Measurements from ENCODE around the gene SEC16B. TPM values are rescaled to one million over a fixed set of nuclear protein-coding genes. Genes with fewer than 3 reads are reported as not detected.

SEC16B gene
- polyA plus RNA-seq, 1 experiment, result 1.5 TPM

DNA sequence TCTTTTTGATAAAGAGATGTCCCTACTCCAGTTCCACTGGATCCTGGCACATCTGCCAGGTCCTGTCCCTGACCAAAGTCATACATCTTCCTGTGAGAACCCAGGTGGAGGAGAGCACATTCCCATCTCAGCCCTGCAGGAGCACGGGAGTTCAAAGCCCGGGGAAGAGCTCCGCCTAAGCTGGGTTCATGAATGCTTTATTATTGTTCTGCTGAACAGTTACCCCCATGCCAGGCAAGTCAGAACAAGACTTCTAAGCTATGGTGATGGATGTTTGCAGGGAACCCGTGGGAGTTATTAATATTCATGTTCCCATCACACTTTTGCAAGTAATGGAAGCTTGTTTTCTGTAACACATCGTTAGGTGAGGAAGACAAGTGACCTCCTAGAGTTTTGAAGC, 62.9 kb downstream of the SEC16B start:
- ChIA-PET POLR2A (no interaction called here), CTCF (interaction anchor here (1.6 kb wide), 1 partner anchor 10 kb away, joined by 3 read pairs; no protein-coding TSS in a partner anchor)
- Histone ChIP-seq H3K36me3 (ENCODE audit: control insufficient read depth, insufficient read depth, low read length) (no peaks in the 10 kb centered on the region), H3K27me3 (ENCODE audit: control insufficient read depth, insufficient read depth, low read length) (peaks cover 4% of the 10 kb centered on the region; the same call in 1 of the 2 replicates), H3K4me3 (ENCODE audit: low read depth, low read length) (no peak overlapping the region)
- TF ChIP-seq, protein P1, sequence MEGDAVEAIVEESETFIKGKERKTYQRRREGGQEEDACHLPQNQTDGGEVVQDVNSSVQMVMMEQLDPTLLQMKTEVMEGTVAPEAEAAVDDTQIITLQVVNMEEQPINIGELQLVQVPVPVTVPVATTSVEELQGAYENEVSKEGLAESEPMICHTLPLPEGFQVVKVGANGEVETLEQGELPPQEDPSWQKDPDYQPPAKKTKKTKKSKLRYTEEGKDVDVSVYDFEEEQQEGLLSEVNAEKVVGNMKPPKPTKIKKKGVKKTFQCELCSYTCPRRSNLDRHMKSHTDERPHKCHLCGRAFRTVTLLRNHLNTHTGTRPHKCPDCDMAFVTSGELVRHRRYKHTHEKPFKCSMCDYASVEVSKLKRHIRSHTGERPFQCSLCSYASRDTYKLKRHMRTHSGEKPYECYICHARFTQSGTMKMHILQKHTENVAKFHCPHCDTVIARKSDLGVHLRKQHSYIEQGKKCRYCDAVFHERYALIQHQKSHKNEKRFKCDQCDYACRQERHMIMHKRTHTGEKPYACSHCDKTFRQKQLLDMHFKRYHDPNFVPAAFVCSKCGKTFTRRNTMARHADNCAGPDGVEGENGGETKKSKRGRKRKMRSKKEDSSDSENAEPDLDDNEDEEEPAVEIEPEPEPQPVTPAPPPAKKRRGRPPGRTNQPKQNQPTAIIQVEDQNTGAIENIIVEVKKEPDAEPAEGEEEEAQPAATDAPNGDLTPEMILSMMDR (IDR thresholded peaks at IDR 0.05; ENCODE audit: insufficient read depth, low read depth, low read length), result no peak
- no peak for DNase-seq (ENCODE audit: low read depth)

DNA sequence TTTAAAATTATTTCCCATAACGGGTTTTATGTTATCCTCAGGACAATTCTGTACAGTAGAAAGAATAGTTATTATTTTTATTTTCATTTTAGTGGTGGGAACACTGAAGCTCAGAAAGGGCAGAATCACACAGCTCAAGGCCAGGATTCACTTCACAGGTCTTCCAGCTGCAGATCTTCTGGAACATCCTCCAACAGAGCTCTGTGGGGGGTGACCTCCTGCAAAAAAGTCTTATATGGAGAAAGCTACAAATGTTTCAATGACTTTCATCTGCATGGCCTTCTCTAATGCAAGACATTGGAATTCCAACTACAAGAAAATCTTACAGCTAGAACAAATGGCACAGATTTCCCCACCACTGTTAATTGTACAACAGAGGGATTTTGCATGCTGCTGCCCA, 64.2 kb downstream of the SEC16B start:
- TF ChIP-seq, protein P1 (IDR thresholded peaks at IDR 0.05; ENCODE audit: insufficient read depth, low read depth, low read length), result no peak
- POLR2A ChIA-PET, result no interaction called here
- Histone ChIP-seq H3K4me3 (ENCODE audit: low read depth, low read length) (no peak overlapping the region), H3K36me3 (ENCODE audit: control insufficient read depth, insufficient read depth, low read length) (no peaks in the 10 kb centered on the region), H3K27me3 (ENCODE audit: control insufficient read depth, insufficient read depth, low read length) (peaks cover 4% of the 10 kb centered on the region)
- DNase-seq (ENCODE audit: low read depth), result no peak
- CTCF ChIA-PET, result interaction anchor here (0.9 to 1.3 kb wide), 3 partner anchors 8 to 24 kb away, joined by 3 to 6 read pairs (median 4); no protein-coding TSS in a partner anchor

DNA sequence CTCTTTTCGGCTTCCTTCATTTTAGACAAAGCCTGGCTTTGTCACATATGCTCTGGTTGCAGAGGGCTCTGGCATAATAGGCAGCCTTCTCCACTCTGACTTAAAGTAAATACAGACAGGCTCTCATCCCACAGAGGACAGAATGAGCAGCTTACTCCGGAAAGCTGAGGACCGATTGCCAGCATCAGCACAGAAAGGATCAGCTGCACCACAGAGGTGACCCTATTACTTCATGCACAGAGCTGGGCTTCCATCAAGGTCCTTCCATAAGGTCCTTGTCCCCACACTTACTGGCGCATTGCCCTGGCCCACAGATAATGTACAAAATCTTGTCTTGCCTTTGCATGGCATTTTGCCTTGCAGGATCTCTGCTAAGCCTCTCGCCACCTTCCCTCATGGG, 67.6 kb downstream of the SEC16B start:
- TF ChIP-seq, protein P1 (IDR thresholded peaks at IDR 0.05; ENCODE audit: insufficient read depth, low read depth, low read length), result no peak
- no peak for DNase-seq (ENCODE audit: low read depth)
- POLR2A ChIA-PET, result no interaction called here
- no peaks in the 10 kb centered on the region for H3K36me3 ChIP-seq (ENCODE audit: control insufficient read depth, insufficient read depth, low read length)
- no peak overlapping the region for H3K4me3 ChIP-seq (ENCODE audit: low read depth, low read length)
- H3K27me3 ChIP-seq (ENCODE audit: control insufficient read depth, insufficient read depth, low read length), result peaks cover 2% of the 10 kb centered on the region
- CTCF ChIA-PET, result no interaction called here

DNA sequence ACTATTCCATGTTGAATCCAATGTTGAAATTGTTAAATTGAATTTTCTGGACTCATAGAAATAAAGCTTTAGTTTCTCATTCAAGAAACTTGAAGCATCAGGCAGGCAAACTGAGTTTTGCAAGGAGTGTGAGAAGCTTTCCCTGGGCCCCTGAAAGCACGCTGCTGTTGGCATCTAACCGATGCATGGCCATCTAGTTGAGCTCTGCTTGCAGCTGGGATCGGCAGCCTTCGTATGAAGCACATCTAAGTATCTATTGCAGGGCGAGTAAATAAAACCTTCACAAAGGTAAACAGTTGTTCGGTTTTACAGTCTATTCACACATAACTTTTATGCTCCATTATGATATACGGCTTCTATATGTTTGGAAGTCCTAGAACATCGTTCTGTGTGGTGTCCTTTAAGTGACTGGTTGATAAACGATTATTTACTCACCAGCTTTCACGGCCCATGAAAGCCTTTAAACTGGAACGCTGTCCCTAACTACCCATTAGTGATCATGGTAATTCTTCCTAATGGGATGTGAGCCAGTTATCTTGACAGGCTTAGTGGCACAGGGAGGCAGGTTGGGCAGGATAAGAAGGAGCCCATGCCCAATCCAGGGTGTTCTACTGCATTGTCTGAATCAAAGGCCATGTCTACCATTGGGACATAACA, 71.7 kb downstream of the SEC16B start:
- H3K36me3 ChIP-seq (ENCODE audit: control insufficient read depth, insufficient read depth, low read length), result no peaks in the 10 kb centered on the region
- TF ChIP-seq, protein P1 (IDR thresholded peaks at IDR 0.05; ENCODE audit: insufficient read depth, low read depth, low read length), result no peak
- CTCF ChIA-PET, result interaction anchor here (1.2 to 3.2 kb wide), 2 partner anchors 12 kb away, joined by 4 to 11 read pairs; no protein-coding TSS in a partner anchor
- no peak for DNase-seq (ENCODE audit: low read depth)
- POLR2A ChIA-PET, result no interaction called here
- H3K4me3 ChIP-seq (ENCODE audit: low read depth, low read length), result no peak overlapping the region
- peaks cover 2% of the 10 kb centered on the region; the same call in 1 of the 2 replicates for H3K27me3 ChIP-seq (ENCODE audit: control insufficient read depth, insufficient read depth, low read length)

DNA sequence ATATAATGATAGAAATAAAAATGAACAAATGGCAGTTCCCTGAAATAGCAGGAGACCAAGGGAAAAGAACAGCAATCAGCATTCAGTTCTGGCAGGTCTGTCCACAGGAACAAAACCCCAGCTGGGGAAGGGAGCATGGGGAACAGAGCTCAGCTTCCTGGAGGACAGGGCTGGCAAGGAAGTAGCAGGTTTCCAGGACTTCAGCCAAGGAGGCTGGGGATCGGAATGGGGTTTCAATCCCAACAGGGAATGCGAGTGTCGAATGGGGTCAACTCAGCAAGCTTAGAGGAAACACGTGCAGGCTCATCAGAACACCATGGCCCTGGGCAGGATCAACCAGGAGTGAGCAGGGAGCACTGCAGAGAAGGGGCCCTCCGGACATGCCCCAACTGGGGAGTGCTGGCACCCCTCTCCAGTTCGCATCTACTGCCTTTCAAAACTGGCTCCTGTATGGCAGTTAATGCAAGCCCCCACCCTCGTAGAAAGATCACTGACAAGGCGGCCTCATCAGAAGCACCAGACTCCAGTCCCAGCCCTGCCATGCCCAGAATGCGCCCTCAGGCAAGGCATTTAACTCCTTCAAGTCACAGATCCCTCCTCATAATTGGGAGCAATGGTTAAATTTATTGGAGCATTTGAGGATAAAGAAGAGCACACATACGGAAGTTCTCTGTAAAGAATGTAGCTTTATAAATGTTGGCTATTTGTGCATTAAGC, 72.4 kb downstream of the SEC16B start:
- peaks cover 2% of the 10 kb centered on the region; the same call in 1 of the 2 replicates for H3K27me3 ChIP-seq (ENCODE audit: control insufficient read depth, insufficient read depth, low read length)
- ChIA-PET POLR2A (no interaction called here), CTCF (interaction anchor here (1.1 to 3.2 kb wide), 4 partner anchors 8 to 13 kb away, joined by 3 to 11 read pairs (median 4); no protein-coding TSS in a partner anchor)
- no peak for DNase-seq (ENCODE audit: low read depth)
- no peaks in the 10 kb centered on the region for H3K36me3 ChIP-seq (ENCODE audit: control insufficient read depth, insufficient read depth, low read length)
- H3K4me3 ChIP-seq (ENCODE audit: low read depth, low read length), result no peak overlapping the region
- TF ChIP-seq, protein P1 (IDR thresholded peaks at IDR 0.05; ENCODE audit: insufficient read depth, low read depth, low read length), result no peak

All from BJ (cell line).